Muscle layer of duodenum (tissue), 2 donors: Measurements from ENCODE around the gene SORT1.

Experiments
- H3K27ac ChIP-seq: one replicate; pipeline ENCODE4 v1.7.0; 2013; ENCODE audit warnings: mild to moderate bottlenecking, low read length
- H3K27me3 ChIP-seq: one replicate; pipeline ENCODE4 v1.7.0; 2013; ENCODE audit warnings: low read depth, mild to moderate bottlenecking, control low read depth, low read length
- H3K36me3 ChIP-seq, 2 donors: one replicate each; pipeline ENCODE4 v1.7.0; 2013; ENCODE audit warnings: low read length in 2 of 2, control low read depth in 1 of 2, mild to moderate bottlenecking in 1 of 2; ENCODE audit not compliant: insufficient read depth in 2 of 2, control insufficient read depth in 1 of 2
- H3K4me1 ChIP-seq, 2 donors: one replicate each; pipeline ENCODE4 v1.7.0; 2013; ENCODE audit warnings: low read length in 2 of 2, mild to moderate bottlenecking in 2 of 2, control low read depth in 1 of 2, moderate library complexity in 1 of 2; ENCODE audit not compliant: insufficient read depth in 2 of 2, control insufficient read depth in 1 of 2
- H3K4me3 ChIP-seq, 2 donors: one replicate each; pipeline ENCODE4 v1.7.0; 2013; ENCODE audit warnings: low read length in 2 of 2, low read depth in 1 of 2, mild to moderate bottlenecking in 1 of 2
- H3K9me3 ChIP-seq, 2 donors: one replicate each; pipeline ENCODE4 v1.7.0; 2013; ENCODE audit warnings: low read length in 2 of 2, control low read depth in 1 of 2, mild to moderate bottlenecking in 1 of 2; ENCODE audit not compliant: control insufficient read depth in 1 of 2
- donor health status: healthy.

The SORT1 gene

DNA sequence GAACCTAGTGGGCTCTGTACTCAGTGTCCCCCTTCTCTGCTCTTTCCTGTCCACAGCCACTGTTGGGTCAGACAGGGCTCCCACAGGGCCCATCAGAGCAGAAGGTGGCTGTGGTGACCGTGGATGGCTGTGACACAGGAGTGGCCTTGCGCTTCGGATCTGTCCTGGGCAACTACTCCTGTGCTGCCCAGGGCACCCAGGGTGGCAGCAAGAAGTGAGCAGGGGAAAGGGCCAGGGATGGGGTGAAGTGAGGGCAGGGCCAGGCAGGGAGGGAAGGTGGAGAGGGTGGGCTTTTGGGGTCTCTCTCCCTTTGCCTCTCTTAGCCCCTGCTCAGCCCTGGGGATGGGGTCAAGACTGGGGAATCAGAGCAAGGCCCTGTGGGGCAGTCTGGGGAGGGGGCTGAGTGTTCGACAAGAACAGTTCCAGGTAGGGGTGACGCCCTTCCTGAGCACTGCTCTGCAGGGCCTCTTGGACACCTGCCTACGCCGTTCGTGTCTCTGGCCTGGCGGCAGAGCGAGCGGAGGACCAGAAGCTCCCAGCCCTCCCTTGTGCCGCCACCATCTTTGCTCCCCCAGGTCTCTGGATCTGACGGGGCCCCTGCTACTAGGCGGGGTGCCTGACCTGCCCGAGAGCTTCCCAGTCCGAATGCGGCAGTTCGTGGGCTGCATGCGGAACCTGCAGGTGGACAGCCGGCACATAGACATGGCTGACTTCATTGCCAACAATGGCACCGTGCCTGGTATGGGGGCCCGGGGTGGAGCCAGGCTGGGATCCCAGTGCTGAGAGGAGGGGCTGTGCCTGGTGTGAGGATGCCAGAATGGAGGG lies 135.3 kb downstream of the SORT1 start:
- no peak overlapping the region for H3K4me3 ChIP-seq
- H3K36me3 ChIP-seq = peaks cover 0 to 20% of the 10 kb centered on the region in 2 donors
- H3K27me3 ChIP-seq = no peaks in the 10 kb centered on the region
- no peak overlapping the region for H3K27ac ChIP-seq
- peaks cover 0 to 6% of the 10 kb centered on the region in 2 donors for H3K4me1 ChIP-seq
- no peaks in the 10 kb centered on the region for H3K9me3 ChIP-seq

DNA sequence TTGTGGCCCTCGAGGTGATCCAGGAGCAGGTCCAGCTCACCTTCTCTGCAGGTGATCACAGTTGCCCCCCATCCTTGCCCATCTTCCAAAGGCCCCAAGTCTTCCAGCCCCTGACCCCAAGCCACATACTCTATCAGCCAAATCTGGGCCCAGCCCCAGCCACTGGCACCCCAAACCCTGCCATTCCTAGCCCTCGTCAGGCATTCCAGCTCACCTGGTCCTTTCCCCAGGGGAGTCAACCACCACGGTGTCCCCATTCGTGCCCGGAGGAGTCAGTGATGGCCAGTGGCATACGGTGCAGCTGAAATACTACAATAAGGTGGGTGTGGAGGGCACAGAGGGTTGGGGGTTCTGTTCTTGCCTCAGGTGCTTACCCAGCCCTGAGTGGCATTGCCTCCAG lies 136.1 kb downstream of the SORT1 start:
- H3K9me3 ChIP-seq = no peaks in the 10 kb centered on the region
- H3K36me3 ChIP-seq = peaks cover 0 to 20% of the 10 kb centered on the region in 2 donors
- H3K27me3 ChIP-seq = no peaks in the 10 kb centered on the region
- H3K4me1 ChIP-seq = peaks cover 0 to 6% of the 10 kb centered on the region in 2 donors
- no peak overlapping the region for H3K27ac ChIP-seq
- no peak overlapping the region for H3K4me3 ChIP-seq

DNA sequence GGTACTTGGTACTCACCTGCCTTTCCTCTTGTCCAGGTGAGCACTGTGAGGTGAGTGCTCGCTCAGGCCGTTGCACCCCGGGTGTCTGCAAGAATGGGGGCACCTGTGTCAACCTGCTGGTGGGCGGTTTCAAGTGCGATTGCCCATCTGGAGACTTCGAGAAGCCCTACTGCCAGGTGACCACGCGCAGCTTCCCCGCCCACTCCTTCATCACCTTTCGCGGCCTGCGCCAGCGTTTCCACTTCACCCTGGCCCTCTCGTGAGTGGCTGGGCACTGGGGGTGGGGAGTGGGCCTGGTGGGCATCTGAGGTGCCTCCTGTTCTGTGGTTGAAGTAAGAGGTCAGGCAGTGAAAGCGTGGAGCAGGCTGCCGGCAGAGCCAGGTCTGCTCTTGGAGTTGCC lies 136.7 kb downstream of the SORT1 start:
- Histone ChIP-seq H3K27me3 (no peaks in the 10 kb centered on the region), H3K9me3 (no peaks in the 10 kb centered on the region), H3K27ac (no peak overlapping the region), H3K4me3 (no peak overlapping the region), H3K36me3 (peaks cover 0 to 20% of the 10 kb centered on the region in 2 donors), H3K4me1 (peaks cover 0 to 6% of the 10 kb centered on the region in 2 donors)

DNA sequence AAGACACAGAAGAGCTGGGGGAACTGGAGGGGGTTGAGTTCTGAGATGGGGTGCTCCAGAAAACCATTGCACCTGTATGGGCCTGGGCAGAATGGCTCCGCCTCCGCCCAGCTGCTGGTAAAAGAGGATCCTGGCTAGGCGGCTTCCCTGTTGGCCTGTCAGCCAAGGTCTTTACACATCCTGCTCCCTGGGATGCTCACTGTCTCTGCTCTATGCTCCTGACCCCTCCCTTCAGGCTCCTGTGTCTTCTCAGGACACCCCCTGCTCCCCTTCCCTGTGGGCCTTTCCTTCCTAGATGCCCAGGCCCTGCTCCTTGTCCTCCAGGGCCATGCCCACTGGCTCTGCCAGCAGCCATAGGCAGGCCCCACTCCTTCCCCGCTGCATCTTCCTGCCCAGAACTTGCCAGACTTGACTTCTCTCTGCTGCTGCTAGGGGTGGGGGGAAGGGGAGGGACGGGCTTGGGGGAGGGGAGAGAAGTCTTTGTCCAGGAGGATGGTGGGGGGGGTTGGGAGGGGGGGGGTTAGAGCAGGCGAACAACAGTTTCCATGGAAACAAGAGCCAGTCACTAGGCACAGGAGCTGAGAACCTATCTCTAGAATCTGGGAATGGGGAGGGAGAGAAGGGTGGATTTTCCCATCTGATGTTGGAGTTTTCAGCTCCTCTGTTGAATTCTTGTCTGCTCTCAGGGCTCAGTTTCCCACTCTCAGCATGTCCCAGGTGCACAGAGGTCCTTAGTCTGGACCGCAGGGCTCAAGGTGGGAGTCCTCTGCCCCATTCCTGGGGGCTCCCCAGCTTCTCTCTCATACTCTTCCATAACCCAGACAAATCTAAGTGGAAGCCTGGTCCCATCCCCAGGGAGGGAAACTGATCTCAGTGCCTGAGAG lies 137.8 kb downstream of the SORT1 start:
- H3K27me3 ChIP-seq = no peaks in the 10 kb centered on the region
- no peaks in the 10 kb centered on the region for H3K9me3 ChIP-seq
- peaks cover 0 to 14% of the 10 kb centered on the region in 2 donors for H3K36me3 ChIP-seq
- H3K4me1 ChIP-seq = peaks cover 1 to 11% of the 10 kb centered on the region in 2 donors
- no peak overlapping the region for H3K27ac ChIP-seq
- H3K4me3 ChIP-seq = no peak overlapping the region
